Transverse colon (tissue), 3 donors: Measurements from ENCODE around the gene PCLAF.

Experiments used
- POLR2A ChIP-seq: fragments of 450-650 bp; IDR thresholded peaks from one replicate; pipeline ENCODE4 v1.6.1; 2016; ENCODE audit warnings: antibody characterized with exemption, mild to moderate bottlenecking, moderate library complexity
- TF ChIP-seq, protein P1 (sequence below), 5 experiments: fragments of 200-600 bp in 3 of 5; fragments of 450-650 bp in 2 of 5; sonication (generic) in 3 of 5; IDR thresholded peaks; 1 replicate in 2 of 5; 2 replicates in 3 of 5; pipeline ENCODE4 v1.5.1; 2016 to 2017; ENCODE audit warnings: antibody characterized with exemption in 5 of 5, inconsistent platforms in 3 of 5, mild to moderate bottlenecking in 2 of 5, moderate library complexity in 1 of 5

DNA sequence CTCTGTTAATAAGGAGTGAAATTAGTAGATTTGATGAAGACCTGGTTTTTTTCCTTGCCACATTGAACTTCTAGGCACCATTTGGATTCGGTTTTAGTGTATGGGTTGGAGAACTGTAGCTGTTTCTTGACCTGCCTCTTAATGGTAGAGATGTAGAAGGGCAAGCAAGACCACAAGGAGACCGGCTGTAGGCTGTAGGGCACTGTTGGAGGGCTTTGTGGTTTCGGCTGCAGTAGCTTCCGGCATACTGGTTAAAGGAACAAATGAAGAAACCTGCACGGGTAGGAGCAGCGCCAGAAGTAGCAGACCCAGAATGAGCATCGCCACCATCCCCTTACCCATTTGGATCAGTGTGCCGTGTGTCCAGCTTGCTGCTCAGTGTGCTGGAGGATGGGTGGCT lies 7.9 kb downstream of the PCLAF start:
- TF ChIP-seq, protein P1, sequence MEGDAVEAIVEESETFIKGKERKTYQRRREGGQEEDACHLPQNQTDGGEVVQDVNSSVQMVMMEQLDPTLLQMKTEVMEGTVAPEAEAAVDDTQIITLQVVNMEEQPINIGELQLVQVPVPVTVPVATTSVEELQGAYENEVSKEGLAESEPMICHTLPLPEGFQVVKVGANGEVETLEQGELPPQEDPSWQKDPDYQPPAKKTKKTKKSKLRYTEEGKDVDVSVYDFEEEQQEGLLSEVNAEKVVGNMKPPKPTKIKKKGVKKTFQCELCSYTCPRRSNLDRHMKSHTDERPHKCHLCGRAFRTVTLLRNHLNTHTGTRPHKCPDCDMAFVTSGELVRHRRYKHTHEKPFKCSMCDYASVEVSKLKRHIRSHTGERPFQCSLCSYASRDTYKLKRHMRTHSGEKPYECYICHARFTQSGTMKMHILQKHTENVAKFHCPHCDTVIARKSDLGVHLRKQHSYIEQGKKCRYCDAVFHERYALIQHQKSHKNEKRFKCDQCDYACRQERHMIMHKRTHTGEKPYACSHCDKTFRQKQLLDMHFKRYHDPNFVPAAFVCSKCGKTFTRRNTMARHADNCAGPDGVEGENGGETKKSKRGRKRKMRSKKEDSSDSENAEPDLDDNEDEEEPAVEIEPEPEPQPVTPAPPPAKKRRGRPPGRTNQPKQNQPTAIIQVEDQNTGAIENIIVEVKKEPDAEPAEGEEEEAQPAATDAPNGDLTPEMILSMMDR (IDR thresholded peaks at IDR 0.05), result no peak
- no peak for TF ChIP-seq POLR2A
